ENCODE data around the gene MYO3B. TPM values are rescaled to one million over a fixed set of nuclear protein-coding genes. Genes with fewer than 3 reads are reported as not detected.
"Not testable (repeated sequence)": the region's sequence is repeated elsewhere in the genome, so short reads cannot be mapped to it uniquely, and the experiment has no call there.

Gene MYO3B
- total and polyA plus RNA-seq, 2 donors: 0.64 to 0.71 TPM

DNA sequence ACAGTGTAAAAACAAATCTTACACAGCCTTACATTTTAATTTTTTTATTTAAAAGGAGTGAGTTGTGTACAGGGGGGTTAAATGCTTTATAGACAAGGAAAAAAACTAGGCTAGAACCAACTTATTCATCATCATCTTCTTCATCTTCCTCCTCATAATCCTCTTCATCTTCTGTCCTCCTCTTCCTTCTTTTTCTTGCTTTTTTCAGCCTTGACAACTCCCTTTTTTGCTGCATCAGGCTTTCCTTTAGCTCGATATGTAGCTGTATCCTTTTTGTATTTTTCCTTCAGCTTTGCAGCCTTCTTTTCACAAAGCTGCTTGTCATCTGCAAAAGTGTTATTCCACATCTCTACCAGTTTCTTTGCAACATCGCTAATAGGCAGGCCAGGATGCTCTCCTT, 423.5 kb downstream of the MYO3B start:
- DNase-seq (ENCODE audit: low read depth in 6 of 9, low spot score in 9 of 9): no peak
- no peak overlapping the region for H3K4me3 ChIP-seq (ENCODE audit: low read length in 2 of 2)
- 97% methylated on average over 2 of the region's 2 CpGs for whole genome bisulfite sequencing

GRCh38 chr2:170605862-170606261, 427.9 kb downstream of the MYO3B start:
- Histone ChIP-seq H3K27ac (ENCODE audit: low read depth in 1 of 2, low read length in 1 of 2) (no peak overlapping the region), H3K36me3 (ENCODE audit: control insufficient read depth in 2 of 2, insufficient read depth in 2 of 2, low read length in 1 of 2) (no peaks in the 10 kb centered on the region), H3K4me3 (ENCODE audit: low read length in 2 of 2) (no peak overlapping the region), H3K27me3 (ENCODE audit: control insufficient read depth in 2 of 2, insufficient read depth in 1 of 2, low read length in 1 of 2) (no peaks in the 10 kb centered on the region), H3K4me1 (ENCODE audit: control insufficient read depth in 2 of 2, insufficient read depth in 2 of 2, low read length in 2 of 2) (no peaks in the 10 kb centered on the region), H3K9me3 (ENCODE audit: control insufficient read depth in 2 of 2, insufficient read depth in 1 of 2, low read length in 1 of 2) (no peaks in the 10 kb centered on the region)
- no peak for DNase-seq (ENCODE audit: low read depth in 6 of 9, low spot score in 9 of 9)
- WGBS: 95% methylated on average over 3 of the region's 3 CpGs

More for the DNA sequence above, 423.5 kb downstream of the MYO3B start:
- H3K27ac ChIP-seq (ENCODE audit: low read depth in 1 of 2, low read length in 1 of 2): no peak overlapping the region
- no peaks in the 10 kb centered on the region for H3K36me3 ChIP-seq (ENCODE audit: control insufficient read depth in 2 of 2, insufficient read depth in 2 of 2, low read length in 1 of 2)
- no peaks in the 10 kb centered on the region for H3K4me1 ChIP-seq (ENCODE audit: control insufficient read depth in 2 of 2, insufficient read depth in 2 of 2, low read length in 2 of 2)
- no peaks in the 10 kb centered on the region for H3K9me3 ChIP-seq (ENCODE audit: control insufficient read depth in 2 of 2, insufficient read depth in 1 of 2, low read length in 1 of 2)
- no peaks in the 10 kb centered on the region for H3K27me3 ChIP-seq (ENCODE audit: control insufficient read depth in 2 of 2, insufficient read depth in 1 of 2, low read length in 1 of 2)

DNA sequence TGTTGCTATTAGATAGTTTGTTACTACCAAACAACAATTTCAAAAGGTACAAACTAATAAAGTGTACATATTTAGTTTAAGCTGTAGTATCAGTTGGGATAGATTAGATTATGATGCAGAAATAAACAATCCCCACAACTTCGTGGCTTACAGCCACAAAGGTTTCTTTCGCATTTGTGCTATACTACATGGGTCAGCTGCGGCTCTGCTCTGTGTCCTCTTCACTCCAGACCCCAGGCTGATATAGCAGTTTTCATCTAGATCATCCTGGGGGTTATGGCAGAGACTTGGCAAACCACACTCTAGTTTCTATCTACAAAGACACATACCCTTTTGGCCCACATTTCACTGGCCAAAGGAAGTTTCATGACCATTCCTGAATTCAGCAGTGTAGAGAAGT, 429.2 kb downstream of the MYO3B start:
- DNase-seq (ENCODE audit: low read depth in 6 of 9, low spot score in 9 of 9): no peak
- no peaks in the 10 kb centered on the region for H3K9me3 ChIP-seq (ENCODE audit: control insufficient read depth in 2 of 2, insufficient read depth in 1 of 2, low read length in 1 of 2)
- WGBS: 94% methylated on average over 3 of the region's 3 CpGs
- no peak overlapping the region for H3K27ac ChIP-seq (ENCODE audit: low read depth in 1 of 2, low read length in 1 of 2)
- H3K4me1 ChIP-seq (ENCODE audit: control insufficient read depth in 2 of 2, insufficient read depth in 2 of 2, low read length in 2 of 2): no peaks in the 10 kb centered on the region
- no peak overlapping the region for H3K4me3 ChIP-seq (ENCODE audit: low read length in 2 of 2)
- H3K27me3 ChIP-seq (ENCODE audit: control insufficient read depth in 2 of 2, insufficient read depth in 1 of 2, low read length in 1 of 2): no peaks in the 10 kb centered on the region
- no peaks in the 10 kb centered on the region for H3K36me3 ChIP-seq (ENCODE audit: control insufficient read depth in 2 of 2, insufficient read depth in 2 of 2, low read length in 1 of 2)

- H3K4me3 ChIP-seq (ENCODE audit: low read length in 2 of 2): no peak overlapping the region
- H3K9me3 ChIP-seq (ENCODE audit: control insufficient read depth in 2 of 2, insufficient read depth in 1 of 2, low read length in 1 of 2): no peaks in the 10 kb centered on the region
- no peaks in the 10 kb centered on the region for H3K27me3 ChIP-seq (ENCODE audit: control insufficient read depth in 2 of 2, insufficient read depth in 1 of 2, low read length in 1 of 2)
- over 99% methylated on average over 2 of the region's 2 CpGs for WGBS
- no peak for DNase-seq (ENCODE audit: low read depth in 6 of 9, low spot score in 9 of 9)
- no peaks in the 10 kb centered on the region for H3K36me3 ChIP-seq (ENCODE audit: control insufficient read depth in 2 of 2, insufficient read depth in 2 of 2, low read length in 1 of 2)
- H3K27ac ChIP-seq (ENCODE audit: low read depth in 1 of 2, low read length in 1 of 2): no peak overlapping the region
- H3K4me1 ChIP-seq (ENCODE audit: control insufficient read depth in 2 of 2, insufficient read depth in 2 of 2, low read length in 2 of 2): no peaks in the 10 kb centered on the region
Measured at GRCh38 chr2:170610615-170611014, 432.7 kb downstream of the MYO3B start.

DNA sequence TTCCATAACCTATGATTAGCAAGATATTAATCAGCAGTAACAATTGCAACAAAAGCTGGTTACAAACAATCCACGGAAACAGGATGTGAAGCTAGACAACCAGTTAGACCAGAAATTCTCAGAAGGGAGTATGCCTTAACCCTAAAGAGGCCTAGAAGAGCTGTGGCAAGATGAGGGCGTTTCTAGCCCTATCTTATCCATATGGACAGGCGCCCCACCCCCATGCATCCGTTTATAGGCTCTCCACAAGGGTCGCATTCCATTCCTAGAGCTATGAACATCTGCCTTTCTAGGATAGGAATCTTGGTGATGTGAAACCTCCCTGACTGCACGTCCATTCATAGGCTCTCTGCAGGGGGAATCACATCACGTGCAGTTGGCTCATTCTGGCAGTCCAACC, 441.0 kb downstream of the MYO3B start:
- not testable (repeated sequence) for H3K4me3 ChIP-seq (ENCODE audit: low read length in 2 of 2); H3K27me3 ChIP-seq (ENCODE audit: control insufficient read depth in 2 of 2, insufficient read depth in 1 of 2, low read length in 1 of 2); DNase-seq (ENCODE audit: low read depth in 6 of 9, low spot score in 9 of 9); H3K9me3 ChIP-seq (ENCODE audit: control insufficient read depth in 2 of 2, insufficient read depth in 1 of 2, low read length in 1 of 2); H3K36me3 ChIP-seq (ENCODE audit: control insufficient read depth in 2 of 2, insufficient read depth in 2 of 2, low read length in 1 of 2); H3K27ac ChIP-seq (ENCODE audit: low read depth in 1 of 2, low read length in 1 of 2); H3K4me1 ChIP-seq (ENCODE audit: control insufficient read depth in 2 of 2, insufficient read depth in 2 of 2, low read length in 2 of 2)
- WGBS: 93% methylated on average over 5 of the region's 7 CpGs

- H3K27me3 ChIP-seq (ENCODE audit: control insufficient read depth in 2 of 2, insufficient read depth in 1 of 2, low read length in 1 of 2); DNase-seq (ENCODE audit: low read depth in 6 of 9, low spot score in 9 of 9): not testable (repeated sequence)
- 97% methylated on average over 4 of the region's 4 CpGs for WGBS
Measured at GRCh38 chr2:170635094-170635493, 457.1 kb downstream of the MYO3B start.

DNA sequence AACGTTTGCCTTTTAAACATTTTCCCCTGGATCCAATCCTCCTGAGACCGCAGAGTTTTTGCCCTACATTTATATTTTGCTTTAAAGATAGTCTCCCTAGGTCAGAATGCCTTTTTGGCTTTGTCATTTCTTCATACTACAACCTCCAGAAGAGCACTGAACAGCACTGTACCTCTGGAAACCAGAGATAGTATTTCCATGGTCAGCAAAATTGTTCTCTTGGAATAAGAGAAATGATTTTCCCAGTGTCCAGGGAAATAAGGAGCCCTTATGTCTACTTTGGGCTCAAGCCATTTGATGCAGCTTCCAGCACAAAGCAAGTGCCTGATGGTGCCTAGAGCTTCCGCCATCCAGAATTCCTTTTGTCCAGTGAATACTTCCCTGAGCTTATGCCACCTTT, 461.7 kb downstream of the MYO3B start:
- no peak overlapping the region for H3K27ac ChIP-seq (ENCODE audit: low read depth in 1 of 2, low read length in 1 of 2)
- 92% methylated on average over 3 of the region's 3 CpGs for WGBS
- no peaks in the 10 kb centered on the region for H3K9me3 ChIP-seq (ENCODE audit: control insufficient read depth in 2 of 2, insufficient read depth in 1 of 2, low read length in 1 of 2)
- no peaks in the 10 kb centered on the region for H3K4me1 ChIP-seq (ENCODE audit: control insufficient read depth in 2 of 2, insufficient read depth in 2 of 2, low read length in 2 of 2)
- DNase-seq (ENCODE audit: low read depth in 6 of 9, low spot score in 9 of 9): no peak
- H3K36me3 ChIP-seq (ENCODE audit: control insufficient read depth in 2 of 2, insufficient read depth in 2 of 2, low read length in 1 of 2): no peaks in the 10 kb centered on the region
- no peak overlapping the region for H3K4me3 ChIP-seq (ENCODE audit: low read length in 2 of 2)
- H3K27me3 ChIP-seq (ENCODE audit: control insufficient read depth in 2 of 2, insufficient read depth in 1 of 2, low read length in 1 of 2): no peaks in the 10 kb centered on the region

More at GRCh38 chr2:170635094-170635493, 457.1 kb downstream of the MYO3B start:
- not testable (repeated sequence) for H3K9me3 ChIP-seq (ENCODE audit: control insufficient read depth in 2 of 2, insufficient read depth in 1 of 2, low read length in 1 of 2); H3K27ac ChIP-seq (ENCODE audit: low read depth in 1 of 2, low read length in 1 of 2); H3K36me3 ChIP-seq (ENCODE audit: control insufficient read depth in 2 of 2, insufficient read depth in 2 of 2, low read length in 1 of 2); H3K4me1 ChIP-seq (ENCODE audit: control insufficient read depth in 2 of 2, insufficient read depth in 2 of 2, low read length in 2 of 2); H3K4me3 ChIP-seq (ENCODE audit: low read length in 2 of 2)

DNA sequence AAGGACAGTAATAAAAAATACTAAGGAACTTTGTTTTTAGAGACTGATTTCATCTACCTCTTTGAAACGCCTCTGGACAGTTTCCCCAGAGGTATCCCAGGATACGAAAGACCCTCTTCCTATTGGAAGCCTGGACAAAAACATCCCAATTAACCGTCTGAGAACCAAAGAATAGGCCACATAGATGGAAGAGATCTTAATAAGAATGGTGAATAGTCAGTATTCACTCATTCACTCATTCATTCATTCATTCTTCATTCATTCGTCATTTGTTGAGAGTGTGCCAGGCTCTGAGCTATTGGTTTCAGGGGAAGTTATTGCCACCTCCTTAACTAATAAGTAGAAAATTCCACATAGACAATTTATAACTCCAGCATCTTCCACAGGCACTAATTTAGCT, 464.0 kb downstream of the MYO3B start:
- H3K27ac ChIP-seq (ENCODE audit: low read depth in 1 of 2, low read length in 1 of 2): no peak overlapping the region
- no peak for DNase-seq (ENCODE audit: low read depth in 6 of 9, low spot score in 9 of 9)
- no peaks in the 10 kb centered on the region for H3K4me1 ChIP-seq (ENCODE audit: control insufficient read depth in 2 of 2, insufficient read depth in 2 of 2, low read length in 2 of 2)
- no peaks in the 10 kb centered on the region for H3K27me3 ChIP-seq (ENCODE audit: control insufficient read depth in 2 of 2, insufficient read depth in 1 of 2, low read length in 1 of 2)
- H3K4me3 ChIP-seq (ENCODE audit: low read length in 2 of 2): no peak overlapping the region
- no peaks in the 10 kb centered on the region for H3K36me3 ChIP-seq (ENCODE audit: control insufficient read depth in 2 of 2, insufficient read depth in 2 of 2, low read length in 1 of 2)
- no peaks in the 10 kb centered on the region for H3K9me3 ChIP-seq (ENCODE audit: control insufficient read depth in 2 of 2, insufficient read depth in 1 of 2, low read length in 1 of 2)
- 98% methylated on average over 4 of the region's 4 CpGs for WGBS

GRCh38 chr2:170643346-170643745, 465.4 kb downstream of the MYO3B start:
- H3K27me3 ChIP-seq (ENCODE audit: control insufficient read depth in 2 of 2, insufficient read depth in 1 of 2, low read length in 1 of 2): no peaks in the 10 kb centered on the region
- H3K27ac ChIP-seq (ENCODE audit: low read depth in 1 of 2, low read length in 1 of 2): no peak overlapping the region
- DNase-seq (ENCODE audit: low read depth in 6 of 9, low spot score in 9 of 9): no peak
- H3K9me3 ChIP-seq (ENCODE audit: control insufficient read depth in 2 of 2, insufficient read depth in 1 of 2, low read length in 1 of 2): no peaks in the 10 kb centered on the region
- H3K36me3 ChIP-seq (ENCODE audit: control insufficient read depth in 2 of 2, insufficient read depth in 2 of 2, low read length in 1 of 2): no peaks in the 10 kb centered on the region
- H3K4me3 ChIP-seq (ENCODE audit: low read length in 2 of 2): no peak overlapping the region
- 97% methylated on average over 2 of the region's 2 CpGs for WGBS
- no peaks in the 10 kb centered on the region for H3K4me1 ChIP-seq (ENCODE audit: control insufficient read depth in 2 of 2, insufficient read depth in 2 of 2, low read length in 2 of 2)
